ENCODE measurements around the gene KLC1.

DNA sequence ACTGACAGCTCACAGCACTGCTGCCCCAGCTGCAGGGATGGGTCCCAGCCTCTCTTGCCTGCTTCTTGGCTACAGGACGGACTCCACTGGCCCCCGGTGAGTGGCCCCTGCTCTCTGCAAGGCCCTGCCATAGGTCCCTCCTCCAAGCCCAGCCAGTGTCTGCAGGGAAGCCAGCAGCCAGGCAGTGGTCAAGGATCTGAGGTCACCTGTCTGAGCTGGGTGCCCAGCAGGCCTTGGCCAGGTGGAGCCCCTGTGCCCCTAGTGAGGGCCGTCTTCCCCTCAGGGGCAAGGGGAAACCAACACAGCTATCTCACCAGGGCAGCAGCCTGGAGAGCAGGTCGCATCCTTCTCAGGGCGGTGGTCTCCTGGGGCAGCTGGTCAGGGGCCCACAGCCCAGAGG, 73.1 kb downstream of the KLC1 start:
- TF ChIP-seq, protein P1, sequence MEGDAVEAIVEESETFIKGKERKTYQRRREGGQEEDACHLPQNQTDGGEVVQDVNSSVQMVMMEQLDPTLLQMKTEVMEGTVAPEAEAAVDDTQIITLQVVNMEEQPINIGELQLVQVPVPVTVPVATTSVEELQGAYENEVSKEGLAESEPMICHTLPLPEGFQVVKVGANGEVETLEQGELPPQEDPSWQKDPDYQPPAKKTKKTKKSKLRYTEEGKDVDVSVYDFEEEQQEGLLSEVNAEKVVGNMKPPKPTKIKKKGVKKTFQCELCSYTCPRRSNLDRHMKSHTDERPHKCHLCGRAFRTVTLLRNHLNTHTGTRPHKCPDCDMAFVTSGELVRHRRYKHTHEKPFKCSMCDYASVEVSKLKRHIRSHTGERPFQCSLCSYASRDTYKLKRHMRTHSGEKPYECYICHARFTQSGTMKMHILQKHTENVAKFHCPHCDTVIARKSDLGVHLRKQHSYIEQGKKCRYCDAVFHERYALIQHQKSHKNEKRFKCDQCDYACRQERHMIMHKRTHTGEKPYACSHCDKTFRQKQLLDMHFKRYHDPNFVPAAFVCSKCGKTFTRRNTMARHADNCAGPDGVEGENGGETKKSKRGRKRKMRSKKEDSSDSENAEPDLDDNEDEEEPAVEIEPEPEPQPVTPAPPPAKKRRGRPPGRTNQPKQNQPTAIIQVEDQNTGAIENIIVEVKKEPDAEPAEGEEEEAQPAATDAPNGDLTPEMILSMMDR (IDR thresholded peaks at IDR 0.05): no peak
- TF ChIP-seq POLR2A (IDR thresholded peaks at IDR 0.05): no peak

Data from heart left ventricle (tissue), 13 donors.